ENCODE data around the gene DEPDC4. TPM values are rescaled to one million over a fixed set of nuclear protein-coding genes. Genes with fewer than 3 reads are reported as not detected.

Gene DEPDC4
- total and polyA plus RNA-seq, 2 of the 4 experiments (the other 2 are of a cell fraction): 0.72 to 0.79 TPM

- Histone ChIP-seq H4K20me1 (ENCODE audit: insufficient read depth, low read length) (no peaks in the 10 kb centered on the region), H3K9me3 (ENCODE audit: control insufficient read depth, insufficient read depth, low read length) (no peaks in the 10 kb centered on the region), H3K27ac (ENCODE audit: insufficient read depth, low read length) (no peak overlapping the region), H2BK15ac (ENCODE audit: low read depth, low read length) (no peak overlapping the region), H2BK120ac (ENCODE audit: low read depth, low read length) (no peak overlapping the region), H3K18ac (ENCODE audit: low read depth, low read length) (no peak overlapping the region), H3K56ac (ENCODE audit: extremely low read depth, insufficient read depth, low read length) (no peak overlapping the region), H2BK20ac (ENCODE audit: low read depth, low read length) (no peak overlapping the region), H3K23ac (ENCODE audit: low read depth, low read length) (no peak overlapping the region), H3K36me3 (ENCODE audit: control insufficient read depth, insufficient read depth, low read length) (peaks cover 6% of the 10 kb centered on the region), H2BK5ac (ENCODE audit: low read depth, low read length, poor library complexity, severe bottlenecking) (no peak overlapping the region), H3K4me1 (ENCODE audit: control insufficient read depth, insufficient read depth, low read length) (no peaks in the 10 kb centered on the region), H3K4ac (ENCODE audit: low read depth, low read length) (no peak overlapping the region), H2AFZ (replicated peaks; ENCODE audit: low read length, poor library complexity) (no peak overlapping the region), H3K4me3 (ENCODE audit: insufficient read depth, low read depth, low read length) (no peak overlapping the region), H2AK5ac (ENCODE audit: low read depth, low read length) (no peak overlapping the region), H3K27me3 (ENCODE audit: control insufficient read depth, insufficient read depth, low read length) (no peaks in the 10 kb centered on the region), H3K4me2 (ENCODE audit: low read depth, low read length) (no peak overlapping the region), H2AK9ac (replicated peaks; ENCODE audit: low read depth, low read length, poor library complexity) (no peak overlapping the region), H3K9ac (ENCODE audit: low read depth, low read length) (no peak overlapping the region), H4K5ac (ENCODE audit: low read depth, low read length) (no peak overlapping the region), H3K14ac (replicated peaks; ENCODE audit: low read depth, low read length) (no peak overlapping the region), H3K9me1 (ENCODE audit: insufficient read depth, low read length) (peaks cover 4% of the 10 kb centered on the region; the same call in 1 of the 2 replicates), H4K8ac (ENCODE audit: low read depth in 2 of 2, low read length in 2 of 2) (no peak overlapping the region), H4K91ac (ENCODE audit: insufficient read depth, low read depth, low read length) (no peak overlapping the region), H3K79me1 (ENCODE audit: low read depth in 1 of 2, low read length in 2 of 2) (peaks cover 2 to 14% of the 10 kb centered on the region in 2 experiments; a peak in 2 of 4 replicates)
- DNase-seq (no peak), ATAC-seq (ENCODE audit: low read depth) (no peak)
- dilution Hi-C loops (cut with HindIII; ENCODE audit: low sequenced_read_pairs, unreplicated experiment) (no loop called here), in situ Hi-C loops (cut with MboI; ENCODE audit: low sequenced_read_pairs) (no loop called here), intact Hi-C loops (cut with micrococcal nuclease) (no loop called here)
- TF ChIP-seq SMC3 (IDR thresholded peaks at IDR 0.05; ENCODE audit: low read depth, low read length) (no peak), CTCF (conservative IDR thresholded peaks at IDR 0.05; ENCODE audit: low read depth, low read length) (no peak), CHD1 (IDR thresholded peaks at IDR 0.05; ENCODE audit: low read depth, low read length) (no peak), RFX5 (IDR thresholded peaks at IDR 0.05; ENCODE audit: low read depth, low read length) (no peak), RAD21 (IDR thresholded peaks at IDR 0.05; ENCODE audit: low read length) (no peak), BHLHE40 (IDR thresholded peaks at IDR 0.05; ENCODE audit: low read depth, low read length) (no peak), NFE2L2 (IDR thresholded peaks at IDR 0.05; ENCODE audit: low read depth, low read length) (no peak), FOS (IDR thresholded peaks at IDR 0.05; ENCODE audit: low read depth, low read length) (no peak), CEBPB (IDR thresholded peaks at IDR 0.05; ENCODE audit: low read depth, low read length) (no peak), MAZ (IDR thresholded peaks at IDR 0.05; ENCODE audit: borderline replicate concordance, low read depth, low read length) (no peak), ELK1 (IDR thresholded peaks at IDR 0.05; ENCODE audit: borderline replicate concordance, low read depth, low read length) (no peak), RCOR1 (IDR thresholded peaks at IDR 0.05; ENCODE audit: insufficient replicate concordance, low read length) (no peak), POLR2A (IDR thresholded peaks at IDR 0.05; ENCODE audit: low read depth, low read length) (no peak)
- TF ChIP-seq, protein P1, sequence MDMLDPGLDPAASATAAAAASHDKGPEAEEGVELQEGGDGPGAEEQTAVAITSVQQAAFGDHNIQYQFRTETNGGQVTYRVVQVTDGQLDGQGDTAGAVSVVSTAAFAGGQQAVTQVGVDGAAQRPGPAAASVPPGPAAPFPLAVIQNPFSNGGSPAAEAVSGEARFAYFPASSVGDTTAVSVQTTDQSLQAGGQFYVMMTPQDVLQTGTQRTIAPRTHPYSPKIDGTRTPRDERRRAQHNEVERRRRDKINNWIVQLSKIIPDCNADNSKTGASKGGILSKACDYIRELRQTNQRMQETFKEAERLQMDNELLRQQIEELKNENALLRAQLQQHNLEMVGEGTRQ (IDR thresholded peaks at IDR 0.05; ENCODE audit: low read depth, low read length): no peak
- WGBS, 2 experiments (ENCODE audit: extremely low coverage in 2 of 2, insufficient read length in 1 of 2): no CpG with 5 or more reads among the region's 1 CpG
- BruUV-seq (replicated peaks): no TSS peak
- ChIA-PET CTCF (no interaction called here), POLR2A (ENCODE audit: unreplicated experiment) (no interaction called here)
These were observed 26.1 kb upstream of the DEPDC4 start for GRCh38 chr12:100293017-100293416.

Data from IMR-90 (cell line).